NCI-H524 treated with DMSO at 0.1 percent for 48 hours (cell line): ENCODE results near the gene GSDMA.

Source experiments
- DNase-seq: peaks from one replicate; lab custom pipeline; 2025; lab: John Stamatoyannopoulos, UW

Gene GSDMA

GRCh38 chr17:40022961-40023541 is 60.2 kb downstream of the GSDMA start:
- DNase-seq, result no peak

- no peak for DNase-seq
Observed at GRCh38 chr17:40023590-40024292, 60.9 kb downstream of the GSDMA start.

- no peak for DNase-seq
Observed at GRCh38 chr17:40024901-40025300, 62.1 kb downstream of the GSDMA start.

GRCh38 chr17:40025559-40025958 is 62.8 kb downstream of the GSDMA start:
- DNase-seq, result no peak

GRCh38 chr17:40025991-40026815 is 63.4 kb downstream of the GSDMA start:
- DNase-seq, result no peak

- DNase-seq, result peak; percentile 6
Observed at GRCh38 chr17:40026816-40027613, 64.2 kb downstream of the GSDMA start.
